Central memory CD8-positive, alpha-beta T cell (primary cell): ENCODE results near the gene RNASE8.

Experiments
- ATAC-seq: fragments of 150-1000 bp; cut with Tn5 transposase; replicated peaks from 2 replicates; pipeline ENCODE4 v1.10.0; 2022; ENCODE audit warnings: mild to moderate bottlenecking, moderate FRiP score, moderate number of reproducible peaks; ENCODE audit not compliant: poor library complexity, severe bottlenecking; ENCODE audit errors: extremely low read depth
- DNase-seq, 2 donors: peaks; one replicate each; pipeline ENCODE4 v3.0.0; 2021; ENCODE audit warnings: low spot score in 2 of 2
- H3K27ac Mint-ChIP-seq: one replicate; pipeline ENCODE4 v1.8.0; 2022; ENCODE audit warnings: low read depth, mild to moderate bottlenecking, moderate library complexity, mixed read lengths
- H3K27me3 Mint-ChIP-seq: one replicate; pipeline ENCODE4 v1.8.0; 2022; ENCODE audit warnings: mixed read lengths
- H3K36me3 Mint-ChIP-seq: one replicate; pipeline ENCODE4 v1.8.0; 2022; ENCODE audit warnings: mild to moderate bottlenecking, moderate library complexity, mixed read lengths; ENCODE audit not compliant: insufficient read depth
- H3K4me1 Mint-ChIP-seq: one replicate; pipeline ENCODE4 v1.8.0; 2022; ENCODE audit warnings: mixed read lengths
- H3K4me3 Mint-ChIP-seq: one replicate; pipeline ENCODE4 v1.8.0; 2022; ENCODE audit warnings: mild to moderate bottlenecking, moderate library complexity, mixed read lengths
- H3K9me3 Mint-ChIP-seq: one replicate; pipeline ENCODE4 v1.8.0; 2022; ENCODE audit warnings: mixed read lengths

Gene RNASE8

GRCh38 chr14:21061347-21061668 lies 3.7 kb downstream of the RNASE8 start:
- H3K4me1 Mint-ChIP-seq, result no peaks in the 10 kb centered on the region
- H3K36me3 Mint-ChIP-seq, result no peaks in the 10 kb centered on the region
- no peak overlapping the region for H3K27ac Mint-ChIP-seq
- no peaks in the 10 kb centered on the region for H3K9me3 Mint-ChIP-seq
- H3K27me3 Mint-ChIP-seq, result peaks cover 59% of the 10 kb centered on the region
- H3K4me3 Mint-ChIP-seq, result no peak overlapping the region
- ATAC-seq (no peak), DNase-seq (no peak)

DNA sequence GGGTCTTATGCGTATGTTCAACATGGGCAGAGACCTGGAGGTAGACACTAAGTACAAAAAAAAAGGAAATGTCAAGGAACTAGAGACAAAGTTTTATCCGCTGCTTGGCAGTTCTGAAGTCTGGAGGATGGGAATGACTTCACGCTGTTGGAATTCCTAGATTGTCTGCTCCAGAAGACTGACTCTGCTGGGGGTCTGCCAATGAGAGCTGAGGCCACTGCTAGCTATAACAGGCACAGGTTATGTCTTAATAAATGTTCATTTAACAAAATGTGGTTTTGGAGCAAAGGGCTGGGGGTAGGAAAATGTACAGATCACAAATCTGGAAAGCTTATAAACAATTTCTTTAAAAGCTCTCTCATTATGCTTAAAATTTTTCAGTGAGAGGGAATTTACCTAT lies 5.9 kb downstream of the RNASE8 start:
- Mint-ChIP-seq H3K36me3 (no peaks in the 10 kb centered on the region), H3K9me3 (no peaks in the 10 kb centered on the region), H3K4me1 (peaks cover 3% of the 10 kb centered on the region), H3K27ac (no peak overlapping the region), H3K27me3 (peaks cover 81% of the 10 kb centered on the region), H3K4me3 (no peak overlapping the region)
- ATAC-seq, result no peak
- DNase-seq, result no peak

DNA sequence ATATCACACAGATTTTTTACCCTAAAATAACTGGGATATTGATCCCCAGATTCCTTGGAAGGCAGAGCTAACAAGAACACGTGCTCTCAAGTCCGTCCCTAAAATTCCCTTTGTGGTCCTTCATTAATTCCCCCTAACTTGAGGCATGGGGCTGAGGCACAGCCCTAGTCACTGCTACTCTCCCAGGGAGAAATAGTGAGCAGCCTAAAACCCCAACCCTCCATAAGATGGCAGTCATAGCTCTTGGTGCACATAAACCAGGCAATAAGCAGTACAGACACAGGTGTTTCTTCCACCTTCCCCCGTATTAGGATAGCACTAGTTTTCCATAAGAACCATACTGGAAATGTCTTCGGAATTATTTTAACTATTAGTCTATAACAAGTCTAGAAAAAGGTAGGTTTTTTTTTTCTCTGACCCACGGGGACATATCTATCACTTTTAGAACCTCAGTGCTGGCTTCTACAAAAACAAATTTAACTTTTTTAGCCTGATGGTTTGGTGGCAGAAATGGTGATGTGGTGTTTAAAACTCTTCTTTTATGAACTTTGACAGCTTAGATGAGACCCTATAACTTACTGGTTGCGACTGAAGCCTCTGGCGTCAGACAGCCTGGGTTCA lies 9.4 kb downstream of the RNASE8 start:
- H3K4me1 Mint-ChIP-seq, result peaks cover 33% of the 10 kb centered on the region
- peaks cover 3% of the 10 kb centered on the region for H3K36me3 Mint-ChIP-seq
- ATAC-seq, result no peak
- DNase-seq, result no peak
- no peak overlapping the region for H3K4me3 Mint-ChIP-seq
- no peaks in the 10 kb centered on the region for H3K9me3 Mint-ChIP-seq
- peaks cover 94% of the 10 kb centered on the region for H3K27me3 Mint-ChIP-seq
- no peak overlapping the region for H3K27ac Mint-ChIP-seq

DNA sequence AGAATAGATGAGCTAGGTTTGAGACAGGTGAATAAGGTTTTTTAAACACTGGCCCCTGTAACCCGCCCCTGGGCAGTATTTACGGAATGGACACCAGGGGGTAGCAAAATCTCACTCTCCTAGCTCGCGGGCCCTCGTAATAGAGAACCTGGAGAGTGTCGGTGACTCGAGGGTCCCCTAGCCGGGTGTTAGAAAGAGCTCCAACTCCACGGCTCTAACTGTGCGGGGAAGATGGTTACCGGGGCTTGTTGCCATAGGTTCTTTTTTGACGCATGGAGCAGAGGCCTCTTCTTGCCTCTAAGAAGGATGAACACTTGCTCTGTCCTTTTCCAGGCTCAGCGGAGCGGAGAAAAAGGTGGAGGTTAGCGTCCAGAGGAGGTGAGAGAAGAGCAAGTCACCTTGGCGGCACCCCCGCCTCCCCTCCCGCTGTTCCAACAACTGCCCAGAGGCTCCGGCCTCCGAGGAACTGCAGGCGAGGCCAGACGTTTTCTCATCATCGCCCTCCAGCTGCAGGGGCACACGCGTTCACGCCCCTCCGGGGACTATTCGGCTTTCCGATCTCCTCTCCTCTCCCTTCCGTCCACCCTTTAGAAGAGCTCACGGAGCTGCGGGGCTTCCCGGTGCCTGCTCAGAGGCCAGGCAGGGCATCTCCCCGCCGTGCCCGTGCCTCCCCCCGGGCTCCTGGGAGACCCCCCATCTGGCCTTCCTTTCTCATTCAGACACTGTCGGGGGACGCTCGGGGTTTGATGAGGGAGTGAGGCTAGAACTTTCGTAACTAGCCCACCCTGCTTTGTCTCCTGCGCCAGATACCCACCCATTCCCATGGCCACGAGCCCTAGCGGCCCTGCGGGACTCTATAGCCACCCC lies 11.1 kb downstream of the RNASE8 start:
- H3K4me1 Mint-ChIP-seq, result peaks cover 34% of the 10 kb centered on the region
- H3K9me3 Mint-ChIP-seq, result no peaks in the 10 kb centered on the region
- DNase-seq (peak; percentile 42 to 44), ATAC-seq (peak; percentile 54)
- peak overlapping the region; percentile 76 for H3K27ac Mint-ChIP-seq
- peak overlapping the region; percentile 82 for H3K4me3 Mint-ChIP-seq
- H3K27me3 Mint-ChIP-seq, result peaks cover 94% of the 10 kb centered on the region
- peaks cover 3% of the 10 kb centered on the region for H3K36me3 Mint-ChIP-seq

- peaks cover 34% of the 10 kb centered on the region for H3K4me1 Mint-ChIP-seq
- H3K27ac Mint-ChIP-seq, result peak overlapping the region; percentile 76
- peaks cover 3% of the 10 kb centered on the region for H3K36me3 Mint-ChIP-seq
- H3K27me3 Mint-ChIP-seq, result peaks cover 94% of the 10 kb centered on the region
- DNase-seq (no peak), ATAC-seq (no peak)
- no peaks in the 10 kb centered on the region for H3K9me3 Mint-ChIP-seq
- peak overlapping the region; percentile 82 for H3K4me3 Mint-ChIP-seq
These were observed 11.9 kb downstream of the RNASE8 start for GRCh38 chr14:21069388-21070082.

DNA sequence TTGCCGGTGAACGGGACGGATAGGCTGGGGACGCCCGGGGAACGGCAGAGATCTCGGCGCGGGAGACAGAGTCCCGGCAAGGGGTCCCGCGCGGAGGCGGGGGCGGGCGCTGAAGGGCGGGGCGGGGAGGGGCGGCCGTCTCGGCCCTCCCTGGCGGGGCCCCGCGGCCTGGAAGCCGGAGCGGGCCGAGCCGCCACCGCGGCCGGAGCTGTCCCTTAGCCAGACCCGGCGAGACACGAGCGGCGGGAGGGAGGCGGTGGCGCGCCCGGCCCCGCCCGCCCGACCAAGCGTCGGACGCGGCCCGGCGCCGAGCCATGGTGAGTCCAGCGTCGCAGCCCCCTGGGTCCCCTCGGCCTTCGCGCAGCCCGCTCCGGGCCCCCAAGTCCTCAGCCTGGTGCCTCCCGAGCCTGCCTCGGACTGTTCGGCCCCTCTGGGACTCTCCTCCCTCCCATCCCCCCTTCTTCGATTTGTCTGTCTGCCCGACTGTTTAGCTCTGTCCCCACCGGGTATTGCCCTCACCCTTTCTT lies 12.5 kb downstream of the RNASE8 start, which contains the start of gene ARHGEF40:
TSS of gene ARHGEF40 (plus strand) at position 222 of the 527 bp plus-strand sequence. CDS start at position 315, 93 bp downstream.
- peak within 1 kb of the TSS; percentile 83 for H3K27ac Mint-ChIP-seq

GRCh38 chr14:21070610-21071224 lies 13.1 kb downstream of the RNASE8 start:
- Mint-ChIP-seq H3K27ac (peak overlapping the region; percentile 83), H3K36me3 (peaks cover 3% of the 10 kb centered on the region), H3K4me3 (peak overlapping the region; percentile 82), H3K4me1 (peaks cover 34% of the 10 kb centered on the region), H3K27me3 (peaks cover 84% of the 10 kb centered on the region), H3K9me3 (no peaks in the 10 kb centered on the region)
- ATAC-seq, result peak; percentile 20
- no peak for DNase-seq

More for the DNA sequence above, 12.5 kb downstream of the RNASE8 start, which contains the start of gene ARHGEF40:
- ATAC-seq (no peak), DNase-seq (no peak)
- no peaks in the 10 kb centered on the region for H3K9me3 Mint-ChIP-seq
- peaks cover 89% of the 10 kb centered on the region for H3K27me3 Mint-ChIP-seq
- H3K4me1 Mint-ChIP-seq, result peaks cover 34% of the 10 kb centered on the region
- peaks cover 3% of the 10 kb centered on the region for H3K36me3 Mint-ChIP-seq
- peak within 1 kb of the TSS; percentile 82 for H3K4me3 Mint-ChIP-seq

DNA sequence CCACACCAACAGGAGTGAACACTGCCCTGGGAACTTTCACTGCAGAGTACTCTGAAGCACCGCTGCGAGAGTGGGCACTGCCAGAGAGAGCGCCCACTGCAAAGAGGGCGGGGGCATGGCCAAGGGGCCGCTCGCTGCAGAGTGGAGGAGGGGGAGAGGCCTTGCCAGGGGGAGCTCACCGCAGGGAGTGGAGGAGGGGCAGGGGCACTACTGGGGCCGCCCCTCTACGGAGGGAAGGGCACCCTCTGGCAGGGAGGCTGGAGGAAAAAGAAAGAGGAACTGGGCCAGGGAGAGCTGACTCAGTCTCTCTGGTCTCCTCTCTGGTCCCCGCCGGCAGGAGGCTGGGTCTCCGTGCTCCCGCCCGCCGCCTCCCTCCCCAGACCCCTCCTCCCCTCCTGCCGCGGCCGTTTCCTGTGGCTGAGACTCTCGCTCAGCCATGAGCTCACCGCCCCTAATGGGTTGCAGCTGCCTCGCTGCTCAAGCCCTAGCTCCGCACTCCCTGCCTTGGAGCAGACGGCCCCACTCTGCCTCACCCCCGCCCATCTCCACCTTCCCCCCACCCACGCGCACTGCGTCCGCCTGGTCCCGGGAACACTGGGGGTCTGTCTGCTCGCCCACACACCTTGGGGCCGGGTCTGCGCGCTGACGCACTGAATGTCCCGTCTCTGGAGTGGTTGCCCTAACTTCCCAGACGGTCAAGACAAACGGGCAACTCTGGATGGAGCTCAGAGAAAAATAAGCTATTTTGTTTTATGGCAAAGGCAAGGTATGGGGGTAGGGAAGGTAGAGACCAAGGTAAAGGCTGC lies 13.8 kb downstream of the RNASE8 start:
- no peaks in the 10 kb centered on the region for H3K9me3 Mint-ChIP-seq
- peak overlapping the region; percentile 83 for H3K27ac Mint-ChIP-seq
- peaks cover 3% of the 10 kb centered on the region for H3K36me3 Mint-ChIP-seq
- ATAC-seq (peak; percentile 41), DNase-seq (no peak)
- H3K4me3 Mint-ChIP-seq, result peak overlapping the region; percentile 82
- peaks cover 34% of the 10 kb centered on the region for H3K4me1 Mint-ChIP-seq
- peaks cover 77% of the 10 kb centered on the region for H3K27me3 Mint-ChIP-seq

DNA sequence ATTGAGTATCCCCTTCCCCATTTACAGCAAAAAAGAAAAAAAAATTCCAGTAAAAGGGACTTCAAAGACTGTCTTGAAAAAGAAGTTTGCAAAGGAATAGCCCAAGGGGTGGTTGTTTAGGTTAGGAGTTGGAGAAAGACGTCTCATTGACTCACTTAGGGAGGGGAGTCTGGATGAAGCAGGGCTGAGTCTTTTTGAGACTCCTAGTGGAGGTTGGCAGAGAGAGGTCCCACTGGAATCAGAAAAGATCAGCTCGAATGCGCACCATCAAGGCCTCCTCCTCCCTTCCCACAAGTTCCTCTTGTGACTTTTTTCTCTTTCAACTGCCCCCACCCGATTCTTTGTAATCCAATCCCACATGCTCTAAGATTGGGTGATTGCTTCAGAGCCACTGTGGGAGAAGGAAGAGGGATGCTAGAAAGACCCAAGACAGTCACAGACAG lies 14.4 kb downstream of the RNASE8 start:
- peaks cover 70% of the 10 kb centered on the region for H3K27me3 Mint-ChIP-seq
- no peaks in the 10 kb centered on the region for H3K9me3 Mint-ChIP-seq
- DNase-seq, result no peak
- ATAC-seq, result no peak
- peak overlapping the region; percentile 82 for H3K4me3 Mint-ChIP-seq
- no peak overlapping the region for H3K27ac Mint-ChIP-seq
- peaks cover 34% of the 10 kb centered on the region for H3K4me1 Mint-ChIP-seq
- peaks cover 3% of the 10 kb centered on the region for H3K36me3 Mint-ChIP-seq

DNA sequence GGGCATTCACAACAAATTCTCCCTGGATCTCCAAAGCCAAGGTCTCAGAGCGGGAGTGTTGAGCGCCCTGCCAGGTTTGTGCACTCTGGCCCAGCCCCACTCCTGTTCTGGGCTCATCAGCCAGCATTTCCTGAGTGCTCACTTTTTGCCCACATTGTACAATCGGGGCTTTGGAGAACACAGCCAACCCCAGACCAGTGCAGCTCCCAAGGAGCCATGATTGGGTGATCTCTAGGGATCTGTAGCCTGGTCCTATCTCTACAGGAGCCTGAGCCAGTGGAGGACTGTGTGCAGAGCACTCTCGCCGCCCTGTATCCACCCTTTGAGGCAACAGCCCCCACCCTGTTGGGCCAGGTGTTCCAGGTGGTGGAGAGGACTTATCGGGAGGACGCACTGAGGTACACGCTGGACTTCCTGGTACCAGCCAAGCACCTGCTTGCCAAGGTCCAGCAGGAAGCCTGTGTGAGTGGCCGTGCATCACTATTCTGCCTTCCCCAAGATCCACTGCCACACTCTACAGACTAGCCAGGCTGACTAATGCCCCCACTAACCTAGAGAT lies 15.2 kb downstream of the RNASE8 start:
- H3K36me3 Mint-ChIP-seq, result peaks cover 3% of the 10 kb centered on the region
- peak overlapping the region; percentile 82 for H3K4me3 Mint-ChIP-seq
- DNase-seq (no peak), ATAC-seq (no peak)
- no peaks in the 10 kb centered on the region for H3K9me3 Mint-ChIP-seq
- H3K4me1 Mint-ChIP-seq, result peaks cover 34% of the 10 kb centered on the region
- H3K27ac Mint-ChIP-seq, result no peak overlapping the region
- H3K27me3 Mint-ChIP-seq, result peaks cover 70% of the 10 kb centered on the region

GRCh38 chr14:21073921-21074320 lies 16.3 kb downstream of the RNASE8 start:
- Mint-ChIP-seq H3K4me1 (peaks cover 27% of the 10 kb centered on the region), H3K36me3 (peaks cover 3% of the 10 kb centered on the region), H3K27me3 (peaks cover 66% of the 10 kb centered on the region), H3K4me3 (no peak overlapping the region), H3K27ac (no peak overlapping the region), H3K9me3 (no peaks in the 10 kb centered on the region)
- no peak for DNase-seq
- ATAC-seq, result no peak
